Measurements from ENCODE around the gene ELOVL6. TPM values are rescaled to one million over a fixed set of nuclear protein-coding genes. Genes with fewer than 3 reads are reported as not detected.

The ELOVL6 gene
- total and polyA plus RNA-seq, 2 of the 4 experiments (the other 2 are of a cell fraction) = 17.9 to 19.0 TPM

- Histone ChIP-seq H3K9ac (ENCODE audit: low read depth, low read length) (no peak overlapping the region), H2AK9ac (replicated peaks; ENCODE audit: low read depth, low read length, poor library complexity) (no peak overlapping the region), H2AFZ (replicated peaks; ENCODE audit: low read length, poor library complexity) (no peak overlapping the region), H3K9me1 (ENCODE audit: insufficient read depth, low read length) (no peaks in the 10 kb centered on the region), H2BK15ac (ENCODE audit: low read depth, low read length) (no peak overlapping the region), H2AK5ac (ENCODE audit: low read depth, low read length) (no peak overlapping the region), H4K5ac (ENCODE audit: low read depth, low read length) (no peak overlapping the region), H3K56ac (ENCODE audit: extremely low read depth, insufficient read depth, low read length) (no peak overlapping the region), H3K4me3 (ENCODE audit: insufficient read depth, low read depth, low read length) (no peak overlapping the region), H3K14ac (replicated peaks; ENCODE audit: low read depth, low read length) (no peak overlapping the region), H2BK20ac (ENCODE audit: low read depth, low read length) (no peak overlapping the region), H3K36me3 (ENCODE audit: control insufficient read depth, insufficient read depth, low read length) (no peaks in the 10 kb centered on the region), H4K91ac (ENCODE audit: insufficient read depth, low read depth, low read length) (no peak overlapping the region), H3K27me3 (ENCODE audit: control insufficient read depth, insufficient read depth, low read length) (no peaks in the 10 kb centered on the region), H3K4me2 (ENCODE audit: low read depth, low read length) (no peak overlapping the region), H3K4me1 (ENCODE audit: control insufficient read depth, insufficient read depth, low read length) (peaks cover 2% of the 10 kb centered on the region; the same call in 1 of the 2 replicates), H3K4ac (ENCODE audit: low read depth, low read length) (no peak overlapping the region), H2BK5ac (ENCODE audit: low read depth, low read length, poor library complexity, severe bottlenecking) (no peak overlapping the region), H3K9me3 (ENCODE audit: control insufficient read depth, insufficient read depth, low read length) (no peaks in the 10 kb centered on the region), H4K20me1 (ENCODE audit: insufficient read depth, low read length) (no peaks in the 10 kb centered on the region), H3K27ac (ENCODE audit: insufficient read depth, low read length) (no peak overlapping the region), H3K18ac (ENCODE audit: low read depth, low read length) (no peak overlapping the region), H3K79me1 (ENCODE audit: low read depth in 1 of 2, low read length in 2 of 2) (peaks cover 0 to 5% of the 10 kb centered on the region in 2 experiments; a peak in 1 of 4 replicates), H4K8ac (ENCODE audit: low read depth in 2 of 2, low read length in 2 of 2) (no peak overlapping the region), H3K23ac (ENCODE audit: low read depth, low read length) (no peak overlapping the region), H2BK120ac (ENCODE audit: low read depth, low read length) (no peak overlapping the region)
- dilution Hi-C loops (cut with HindIII; ENCODE audit: low sequenced_read_pairs, unreplicated experiment) (no loop called here), in situ Hi-C loops (cut with MboI; ENCODE audit: low sequenced_read_pairs) (no loop called here), intact Hi-C loops (cut with micrococcal nuclease) (no loop called here)
- POLR2A ChIA-PET (ENCODE audit: unreplicated experiment) = no interaction called here
- no peak for TF ChIP-seq CTCF (conservative IDR thresholded peaks at IDR 0.05; ENCODE audit: low read depth, low read length)
- no peak for TF ChIP-seq RAD21 (IDR thresholded peaks at IDR 0.05; ENCODE audit: low read length)
- TF ChIP-seq BHLHE40 (IDR thresholded peaks at IDR 0.05; ENCODE audit: low read depth, low read length) = no peak
- no peak for TF ChIP-seq NFE2L2 (IDR thresholded peaks at IDR 0.05; ENCODE audit: low read depth, low read length)
- no peak for TF ChIP-seq SMC3 (IDR thresholded peaks at IDR 0.05; ENCODE audit: low read depth, low read length)
- TF ChIP-seq FOS (IDR thresholded peaks at IDR 0.05; ENCODE audit: low read depth, low read length) = no peak
- TF ChIP-seq RFX5 (IDR thresholded peaks at IDR 0.05; ENCODE audit: low read depth, low read length) = no peak
- no peak for TF ChIP-seq MAZ (IDR thresholded peaks at IDR 0.05; ENCODE audit: borderline replicate concordance, low read depth, low read length)
- TF ChIP-seq CEBPB (IDR thresholded peaks at IDR 0.05; ENCODE audit: low read depth, low read length) = no peak
- TF ChIP-seq CHD1 (IDR thresholded peaks at IDR 0.05; ENCODE audit: low read depth, low read length) = no peak
- TF ChIP-seq RCOR1 (IDR thresholded peaks at IDR 0.05; ENCODE audit: insufficient replicate concordance, low read length) = no peak
- TF ChIP-seq ELK1 (IDR thresholded peaks at IDR 0.05; ENCODE audit: borderline replicate concordance, low read depth, low read length) = no peak
- no peak for TF ChIP-seq MXI1 (IDR thresholded peaks at IDR 0.05; ENCODE audit: borderline replicate concordance, low read depth, low read length)
- TF ChIP-seq POLR2A (IDR thresholded peaks at IDR 0.05; ENCODE audit: low read depth, low read length) = no peak
- TF ChIP-seq MAFK (IDR thresholded peaks at IDR 0.05; ENCODE audit: low read depth, low read length) = no peak
- TF ChIP-seq USF2 (IDR thresholded peaks at IDR 0.05; ENCODE audit: low read depth, low read length) = no peak
- WGBS, 2 experiments (ENCODE audit: extremely low coverage in 2 of 2, insufficient read length in 1 of 2) = no CpG with 5 or more reads among the region's 1 CpG
- BruUV-seq (replicated peaks) = no TSS peak
- CTCF ChIA-PET = no interaction called here
- no peak for DNase-seq
- ATAC-seq (ENCODE audit: low read depth) = no peak
Measured at GRCh38 chr4:110135523-110135922, 62.9 kb downstream of the ELOVL6 start.
